ENCODE measurements around the gene STX8. TPM values are rescaled to one million over a fixed set of nuclear protein-coding genes. Genes with fewer than 3 reads are reported as not detected.

STX8 gene
- total RNA-seq, 1 experiment from 2014 or later = 38.8 TPM

DNA sequence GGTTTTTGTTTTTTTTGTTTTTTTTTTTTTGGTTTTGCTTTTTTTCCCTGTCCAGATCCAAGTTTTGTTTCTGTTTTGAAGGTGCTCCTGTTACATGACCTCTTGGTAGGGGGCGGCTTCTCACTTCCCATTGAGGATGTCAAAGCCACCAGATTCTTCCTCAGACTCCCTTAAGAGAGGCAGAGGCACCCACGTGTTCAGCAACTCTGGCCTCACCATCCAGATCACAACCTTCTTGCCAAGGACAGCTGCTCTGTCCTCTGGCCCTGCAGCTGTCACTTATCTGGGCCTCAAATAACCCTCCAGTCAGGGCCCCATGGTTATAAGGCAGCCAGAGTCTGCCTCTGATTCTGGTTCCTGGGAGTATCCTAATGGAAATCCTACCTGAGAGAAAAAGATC lies 208.5 kb downstream of the STX8 start:
- ChIA-PET POLR2A (no interaction called here), CTCF (no interaction called here)
- BruUV-seq (replicated peaks) = no TSS peak

More for the DNA sequence above, 208.5 kb downstream of the STX8 start:
- Histone ChIP-seq H3K27me3 (ENCODE audit: insufficient read depth, low read length) (no peaks in the 10 kb centered on the region), H3K9me2 (ENCODE audit: insufficient read depth) (no peaks in the 10 kb centered on the region), H3K9ac (ENCODE audit: low read length) (no peak overlapping the region), H3K79me2 (ENCODE audit: insufficient read depth, low read length) (no peaks in the 10 kb centered on the region), H3K9me3 (ENCODE audit: control insufficient read depth in 1 of 2, insufficient read depth in 1 of 2, low read depth in 1 of 2, low read length in 2 of 2) (no peaks in the 10 kb centered on the region), H2AFZ (ENCODE audit: low read depth, low read length, poor library complexity, severe bottlenecking) (no peak overlapping the region), H3K4me3 (replicated peaks in 1 of 2; ENCODE audit: low read depth in 1 of 2, low read length in 2 of 2) (no peak overlapping the region), H4K20me1 (ENCODE audit: insufficient read depth) (no peaks in the 10 kb centered on the region), H3K4me1 (ENCODE audit: control insufficient read depth in 1 of 2, insufficient read depth in 2 of 2, low read length in 2 of 2) (peaks cover 2 to 17% of the 10 kb centered on the region in 2 experiments; a peak in 3 of 4 replicates), H3K27ac (ENCODE audit: low read depth, low read length) (no peak overlapping the region), H3K4me2 (ENCODE audit: low read length) (no peak overlapping the region), H3K36me3 (ENCODE audit: control insufficient read depth in 1 of 2, insufficient read depth in 2 of 2, low read length in 2 of 2) (no peaks in the 10 kb centered on the region)
- TF ChIP-seq SIN3A (IDR thresholded peaks at IDR 0.05; ENCODE audit: low read depth) (no peak), FOSL1 (IDR thresholded peaks at IDR 0.05; ENCODE audit: low read depth) (no peak), EZH2 (IDR thresholded peaks at IDR 0.05) (no peak), REST (IDR thresholded peaks at IDR 0.05; ENCODE audit: low read depth) (no peak), ELF1 (IDR thresholded peaks at IDR 0.05; ENCODE audit: borderline replicate concordance, low read depth) (no peak), YY1 (IDR thresholded peaks at IDR 0.05; ENCODE audit: extremely low read depth, insufficient replicate concordance, low read depth, low read length) (no peak), RAD21 (IDR thresholded peaks at IDR 0.05; ENCODE audit: low read depth) (no peak), CEBPB (IDR thresholded peaks at IDR 0.05; ENCODE audit: low read depth) (no peak), ZNF274 (IDR thresholded peaks at IDR 0.05; ENCODE audit: low read depth, low read length) (no peak), JUND (IDR thresholded peaks at IDR 0.05) (no peak), SRF (IDR thresholded peaks at IDR 0.05; ENCODE audit: low read depth) (no peak), CBX3 (IDR thresholded peaks at IDR 0.05; ENCODE audit: low read depth) (no peak), ZBTB33 (IDR thresholded peaks at IDR 0.05; ENCODE audit: extremely low read depth, insufficient replicate concordance, low read length) (no peak)
- TF ChIP-seq, protein P1, sequence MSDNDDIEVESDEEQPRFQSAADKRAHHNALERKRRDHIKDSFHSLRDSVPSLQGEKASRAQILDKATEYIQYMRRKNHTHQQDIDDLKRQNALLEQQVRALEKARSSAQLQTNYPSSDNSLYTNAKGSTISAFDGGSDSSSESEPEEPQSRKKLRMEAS (IDR thresholded peaks at IDR 0.05) = no peak
- TF ChIP-seq, protein P2, sequence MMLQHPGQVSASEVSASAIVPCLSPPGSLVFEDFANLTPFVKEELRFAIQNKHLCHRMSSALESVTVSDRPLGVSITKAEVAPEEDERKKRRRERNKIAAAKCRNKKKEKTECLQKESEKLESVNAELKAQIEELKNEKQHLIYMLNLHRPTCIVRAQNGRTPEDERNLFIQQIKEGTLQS (IDR thresholded peaks at IDR 0.05) = no peak
- intact Hi-C loops (cut with micrococcal nuclease) = no loop called here
- RAD21 ChIA-PET (ENCODE audit: low non-redundant PET in 1 of 2, low total read pairs in 2 of 2, uncharacterized antibody in 2 of 2, unreplicated experiment in 2 of 2) = no interaction called here
- ATAC-seq = no peak
- no peak for DNase-seq (ENCODE audit: low read depth, low spot score)
